GM18873 (cell line): Measurements from ENCODE around the gene IFNL1.
"Not testable (repeated sequence)": the region's sequence is repeated elsewhere in the genome, so short reads cannot be mapped to it uniquely, and the experiment has no call there.

Source experiments
- ATAC-seq: cut with Tn5 transposase; IDR thresholded peaks from one replicate; pipeline ENCODE4 v1.9.1; 2021; ENCODE audit warnings: mild to moderate bottlenecking, moderate library complexity, moderate number of reproducible peaks; ENCODE audit not compliant: unreplicated experiment, low FRiP score

Gene IFNL1

DNA sequence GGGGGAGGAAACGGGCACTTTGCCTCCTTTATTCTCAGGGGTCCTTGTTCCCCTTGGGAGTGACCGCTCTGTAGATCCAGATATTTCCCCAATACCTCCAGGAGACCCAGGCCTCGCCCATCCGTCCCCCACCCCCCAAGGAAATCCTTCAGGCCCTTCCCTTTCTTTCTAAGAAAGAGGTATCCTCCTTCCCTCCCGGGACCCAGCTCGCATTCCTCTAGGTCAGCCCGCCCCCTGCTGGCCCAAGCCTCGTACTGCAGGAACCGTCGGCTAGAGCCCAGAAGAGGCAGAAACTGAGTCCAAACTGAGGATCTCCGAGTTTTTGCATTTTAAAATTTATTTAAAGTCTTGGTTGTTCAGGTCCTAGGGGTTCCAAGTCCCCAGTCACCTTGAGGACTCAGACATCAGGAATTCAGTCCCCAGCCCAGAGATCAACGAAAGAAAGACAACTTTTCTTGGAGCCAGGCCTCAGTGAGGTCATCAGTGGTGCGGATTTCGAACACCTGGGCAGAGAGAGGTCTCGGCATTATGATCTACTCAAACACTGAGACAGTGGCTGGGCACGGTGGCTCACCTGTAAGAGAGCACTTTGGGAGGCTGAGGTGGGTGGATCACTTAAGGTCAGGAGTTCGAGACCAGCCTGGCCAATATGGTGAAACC is 32.0 kb downstream of the IFNL1 start:
- no peak for ATAC-seq

DNA sequence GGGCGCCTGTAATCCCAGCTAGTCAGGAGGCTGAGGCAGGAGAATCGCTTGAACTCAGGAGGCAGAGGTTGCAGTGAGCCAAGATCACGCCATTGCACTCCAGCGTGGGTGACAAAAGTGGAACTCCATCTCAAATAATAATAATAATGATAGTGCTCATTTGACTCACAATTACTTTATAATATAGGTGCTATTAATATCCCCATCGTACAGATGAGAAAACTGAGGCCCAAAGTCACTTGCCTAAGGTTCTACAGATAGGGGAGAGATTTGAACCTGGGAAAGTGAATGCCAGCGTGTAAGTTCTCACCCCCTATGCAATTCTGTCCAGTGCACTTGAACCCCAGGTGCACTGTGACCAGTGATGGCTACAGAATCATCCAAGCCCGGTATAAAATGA is 33.7 kb downstream of the IFNL1 start:
- ATAC-seq, result no peak

DNA sequence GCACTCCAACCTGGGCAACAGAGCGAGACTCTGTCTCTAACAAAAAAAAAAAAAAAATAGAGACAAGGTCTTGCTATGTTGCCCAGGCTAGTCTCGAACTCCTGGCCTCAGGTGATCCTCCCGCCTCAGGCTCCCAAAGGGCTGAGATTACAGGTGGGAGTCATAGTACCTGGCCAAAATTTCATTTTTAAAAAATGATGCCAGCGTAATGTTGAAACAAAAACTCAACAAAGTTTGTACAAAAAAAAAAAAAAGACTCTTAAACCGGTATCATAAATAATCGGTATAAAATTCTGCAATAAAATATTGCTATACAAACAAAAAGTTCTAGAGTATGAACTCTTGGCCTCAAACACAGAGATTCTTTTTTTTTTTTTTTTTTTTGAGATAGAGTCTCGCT is 36.1 kb downstream of the IFNL1 start:
- ATAC-seq, result no peak

DNA sequence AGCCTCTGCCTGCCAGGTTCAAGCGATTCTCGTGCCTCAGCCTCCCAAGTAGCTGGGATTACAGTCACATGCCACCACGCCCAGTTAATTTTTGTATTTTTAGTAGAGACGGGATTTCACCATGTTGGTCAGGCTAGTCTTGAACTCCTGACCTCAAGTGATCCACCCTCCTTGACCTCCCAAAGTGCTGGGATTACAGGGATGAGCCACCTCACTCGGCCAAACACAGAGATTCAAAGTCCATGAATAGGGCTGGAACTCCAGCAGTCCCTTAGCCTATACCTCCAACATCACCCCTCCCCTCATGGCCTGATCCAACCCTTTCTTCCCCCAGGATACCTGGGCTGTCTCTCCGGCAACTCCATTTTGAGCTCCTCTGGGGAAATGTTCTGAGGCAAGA is 36.5 kb downstream of the IFNL1 start:
- ATAC-seq, result not testable (repeated sequence)

DNA sequence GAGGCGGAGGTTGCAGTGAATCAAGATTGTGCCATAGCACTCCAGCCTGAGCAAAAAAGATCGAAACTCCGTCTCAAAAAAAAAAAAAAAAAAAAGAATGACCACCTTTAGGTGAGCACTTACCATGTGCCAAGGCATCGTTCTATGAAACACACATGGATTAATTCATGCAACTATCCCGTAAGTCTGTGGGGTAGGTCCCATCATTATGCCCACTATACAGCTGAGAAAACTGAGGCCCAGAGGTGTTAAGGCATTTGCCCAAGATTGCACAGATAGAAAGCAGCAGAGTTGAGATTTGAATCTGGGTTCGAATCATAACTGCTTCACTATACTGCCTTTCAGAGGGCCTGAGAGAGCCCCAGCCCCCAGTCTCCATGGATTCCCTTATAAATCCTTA is 37.3 kb downstream of the IFNL1 start:
- ATAC-seq, result no peak

DNA sequence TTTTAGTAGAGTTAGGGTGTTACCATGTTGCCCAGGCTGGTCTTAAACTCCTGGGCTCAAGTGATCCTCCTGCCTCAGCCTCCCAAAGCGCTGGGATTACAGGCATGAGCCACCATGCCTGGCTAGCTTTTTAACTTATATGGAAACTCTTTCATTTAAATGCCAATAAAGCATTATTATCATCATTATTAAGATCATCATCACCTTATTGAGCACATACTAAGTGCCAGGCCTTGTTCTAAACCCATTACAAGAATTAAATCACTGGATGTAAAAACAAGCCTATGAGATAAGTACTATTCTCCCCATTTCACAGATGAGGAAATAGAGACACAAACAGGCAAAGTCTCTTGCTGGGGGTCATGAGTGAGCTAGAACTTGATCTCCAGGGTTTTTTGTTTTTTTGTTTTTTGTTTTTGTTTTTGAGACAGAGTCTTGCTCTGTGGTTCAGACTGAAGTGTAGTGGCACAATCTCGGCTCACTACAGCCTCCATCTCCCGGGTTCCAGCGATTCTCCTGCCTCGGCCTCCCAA is 38.3 kb downstream of the IFNL1 start:
- ATAC-seq, result no peak

DNA sequence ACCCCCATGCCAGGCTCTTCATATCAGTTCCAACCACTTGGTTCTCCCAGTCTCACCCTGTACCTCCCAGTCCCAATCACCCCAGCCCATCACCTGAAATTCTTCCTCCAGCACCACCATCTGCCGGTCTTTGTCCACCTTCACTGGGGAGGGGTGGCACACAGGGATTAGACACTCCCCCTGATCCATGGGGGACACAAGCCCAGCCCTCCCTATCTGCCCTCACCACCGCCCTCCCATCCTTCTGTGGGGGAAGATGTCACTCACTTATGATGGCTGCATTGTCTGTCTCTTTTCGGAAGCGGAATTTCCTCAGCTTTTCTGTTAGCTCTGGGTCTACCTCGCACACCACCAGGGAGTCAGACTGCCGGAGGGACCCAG is 39.0 kb downstream of the IFNL1 start:
- no peak for ATAC-seq

DNA sequence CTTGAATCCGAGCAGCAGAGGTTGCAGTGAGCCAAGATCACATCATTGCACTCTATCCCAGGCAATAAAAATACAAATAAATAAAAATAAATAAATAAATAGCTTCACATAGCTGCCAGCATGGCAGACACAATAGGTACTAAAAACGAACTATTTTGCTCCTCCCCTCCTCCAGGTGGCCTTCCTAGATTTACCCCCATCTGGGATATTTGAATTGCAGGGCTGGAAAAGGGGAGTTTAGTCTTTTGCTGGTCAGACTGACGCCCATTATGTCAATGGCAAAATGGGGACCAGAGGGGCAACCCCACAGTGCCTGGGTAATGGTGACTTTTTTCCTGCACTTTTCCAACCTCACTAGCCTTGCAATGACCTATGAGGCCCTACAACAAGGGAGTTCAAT is 40.3 kb downstream of the IFNL1 start:
- ATAC-seq, result no peak

DNA sequence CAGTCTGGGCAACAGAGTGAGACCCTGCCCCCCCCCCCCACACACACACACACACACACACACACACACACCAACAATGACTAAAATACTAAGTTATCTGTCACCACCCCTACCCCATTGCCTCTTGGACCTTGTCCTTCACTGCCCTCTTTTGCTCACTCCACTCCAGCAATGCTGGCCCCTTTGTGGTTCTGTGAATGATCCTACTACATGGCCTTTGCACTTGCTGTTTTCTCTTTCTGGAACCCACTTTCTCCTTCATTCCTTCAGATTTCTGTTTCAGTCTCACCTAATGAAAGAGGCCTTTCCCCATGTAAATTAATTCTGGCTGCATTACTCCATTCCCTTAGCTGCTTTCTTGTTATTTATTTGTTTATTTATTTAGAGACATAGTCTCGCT is 43.5 kb downstream of the IFNL1 start:
- ATAC-seq, result no peak

DNA sequence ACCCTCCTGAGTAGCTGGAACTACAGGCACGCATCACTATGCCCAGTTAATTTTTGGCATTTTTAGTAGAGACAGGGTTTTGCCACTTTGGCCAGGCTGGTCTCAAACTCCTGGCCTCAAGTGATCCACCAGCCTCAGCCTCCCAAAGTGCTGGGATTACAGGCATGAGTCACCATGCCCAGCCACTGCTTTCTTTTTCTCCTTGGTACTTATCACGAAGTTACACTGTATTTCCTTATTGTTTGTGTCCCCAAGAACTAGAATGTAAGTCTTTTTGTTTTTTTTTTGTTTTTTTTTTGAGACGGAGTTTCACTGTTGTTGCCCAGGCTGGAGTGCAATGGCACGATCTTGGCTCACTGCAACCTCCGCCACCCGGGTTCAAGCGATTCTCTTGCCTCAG is 43.9 kb downstream of the IFNL1 start:
- ATAC-seq, result not testable (repeated sequence)

DNA sequence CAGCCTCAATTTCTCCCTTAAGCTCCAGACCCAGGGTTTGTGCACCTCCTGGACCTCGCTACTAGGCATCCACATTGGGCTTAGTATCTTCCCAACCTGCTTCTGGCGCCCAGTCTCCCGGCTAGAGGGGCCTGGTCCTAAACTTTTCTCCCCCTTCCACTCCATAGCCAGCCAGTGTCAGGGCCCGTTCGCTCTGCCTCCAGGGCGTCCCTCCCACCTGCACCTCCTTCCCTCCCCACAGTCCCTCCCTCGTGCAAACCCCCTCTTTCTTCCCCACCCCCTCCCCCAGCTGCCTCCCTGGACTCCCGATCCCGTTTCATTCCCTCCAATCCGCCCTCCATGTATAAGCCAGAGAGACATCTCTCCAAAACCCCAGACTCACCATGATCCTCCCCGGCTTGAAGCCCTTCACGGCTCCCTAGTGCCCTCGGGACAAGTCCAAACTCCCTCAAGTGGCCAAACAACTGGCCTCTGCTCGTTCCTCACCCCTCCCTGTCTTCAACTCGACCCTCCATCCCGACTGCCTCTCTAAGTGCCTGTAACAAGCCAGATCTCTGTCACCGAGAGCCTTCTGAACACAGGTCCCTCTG is 45.0 kb downstream of the IFNL1 start:
- ATAC-seq, result no peak

DNA sequence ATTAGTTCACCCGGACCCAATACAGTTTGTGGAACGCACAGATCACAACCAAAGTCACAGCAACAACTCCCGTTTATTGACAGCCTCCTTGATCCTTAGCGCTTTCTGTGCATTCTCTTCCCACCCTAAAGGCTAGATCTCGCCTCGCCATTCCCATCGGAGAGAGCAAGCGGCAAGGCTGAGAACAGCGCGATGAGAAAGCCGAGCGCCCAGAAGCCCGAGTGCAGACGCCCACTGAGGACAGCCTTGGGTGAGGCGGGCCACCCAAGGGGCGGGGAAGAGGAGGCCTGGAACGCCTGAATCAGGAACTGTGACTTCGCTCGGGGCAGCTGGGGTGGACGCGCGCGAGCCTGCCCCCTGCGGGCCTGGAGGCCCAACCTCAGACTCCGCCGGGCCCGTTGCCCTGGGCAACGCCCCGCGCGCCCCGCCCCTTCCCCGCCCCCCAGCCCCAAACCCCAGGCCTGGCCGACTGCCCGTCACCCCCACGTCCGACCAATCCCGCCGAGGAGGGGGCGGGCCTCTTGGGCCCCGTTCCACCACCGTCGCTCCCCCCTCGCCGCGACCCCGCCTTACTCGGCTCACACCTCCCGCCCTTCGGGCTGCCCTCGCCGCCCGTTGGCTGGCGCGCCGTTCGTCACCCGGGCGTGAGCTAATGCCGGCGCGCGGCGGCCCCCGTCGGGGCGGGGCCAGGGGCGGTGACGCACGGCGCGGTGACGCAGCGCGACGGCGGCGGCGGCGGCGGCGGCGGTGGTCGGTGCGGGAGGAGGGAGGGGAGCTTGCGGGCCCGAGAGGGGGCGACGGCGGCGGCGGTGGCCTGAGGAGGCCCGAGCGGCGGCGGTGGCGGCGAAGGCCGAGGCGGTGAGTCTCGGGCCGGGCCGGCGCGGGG is 45.8 kb downstream of the IFNL1 start, which contains the start of gene SAMD4B:
Gene SAMD4B, plus strand, starts transcription at position 703 of the 886 bp plus-strand sequence. CDS start 14,473 bp downstream, outside the sequence.
- peak; percentile 86 for ATAC-seq

DNA sequence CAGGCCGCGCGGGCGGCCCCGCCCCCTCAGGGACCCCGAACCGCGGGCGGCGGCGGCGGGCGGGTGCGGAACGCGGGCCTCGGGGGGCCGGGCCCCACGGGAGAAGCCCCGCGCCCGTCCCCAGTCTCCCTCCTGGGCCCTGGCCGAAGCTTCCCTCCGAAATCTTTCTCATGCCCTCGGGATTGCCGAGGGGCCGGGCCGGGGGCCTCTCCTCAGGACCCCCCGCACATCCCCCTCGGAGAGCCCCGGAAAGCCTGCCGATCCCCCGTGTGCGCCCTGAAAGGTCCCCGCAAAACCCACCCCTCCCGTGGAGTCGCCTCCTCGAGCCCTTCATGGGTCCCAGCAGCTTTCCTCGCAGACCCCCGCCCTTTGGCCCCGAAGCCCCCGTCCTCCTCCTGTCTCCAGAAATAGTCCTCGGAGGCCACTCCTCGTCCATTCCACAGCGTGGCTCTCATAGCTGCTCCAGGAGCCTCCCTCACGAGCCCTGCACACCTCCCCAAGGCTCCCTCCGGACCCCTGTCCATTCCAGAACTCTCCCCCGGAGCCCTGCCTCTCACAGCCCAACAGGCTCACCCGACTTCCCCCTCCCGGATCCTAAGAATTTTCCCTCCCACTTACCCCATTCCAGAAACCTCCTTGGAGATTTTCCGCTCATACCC is 46.6 kb downstream of the IFNL1 start:
- ATAC-seq, result no peak

DNA sequence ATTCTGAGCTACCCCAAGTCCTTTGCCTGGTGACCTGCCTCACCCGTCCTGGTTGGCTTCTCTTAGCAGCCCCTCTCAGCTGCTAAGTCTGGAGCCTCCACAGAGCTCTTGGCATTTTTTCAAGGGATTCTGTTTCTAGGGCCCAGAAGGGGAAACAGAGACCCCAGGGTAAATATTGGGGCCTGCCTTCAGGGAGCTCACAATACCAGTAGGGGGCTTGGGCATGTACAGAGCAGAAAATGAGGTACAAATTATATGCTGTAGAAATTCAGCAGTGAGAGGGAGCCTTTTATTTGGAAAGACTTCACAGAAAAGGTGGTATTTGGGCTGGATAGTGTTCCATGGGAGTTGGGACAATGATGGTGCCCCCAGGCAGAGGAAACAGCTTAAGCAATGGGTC is 49.7 kb downstream of the IFNL1 start:
- ATAC-seq, result no peak

DNA sequence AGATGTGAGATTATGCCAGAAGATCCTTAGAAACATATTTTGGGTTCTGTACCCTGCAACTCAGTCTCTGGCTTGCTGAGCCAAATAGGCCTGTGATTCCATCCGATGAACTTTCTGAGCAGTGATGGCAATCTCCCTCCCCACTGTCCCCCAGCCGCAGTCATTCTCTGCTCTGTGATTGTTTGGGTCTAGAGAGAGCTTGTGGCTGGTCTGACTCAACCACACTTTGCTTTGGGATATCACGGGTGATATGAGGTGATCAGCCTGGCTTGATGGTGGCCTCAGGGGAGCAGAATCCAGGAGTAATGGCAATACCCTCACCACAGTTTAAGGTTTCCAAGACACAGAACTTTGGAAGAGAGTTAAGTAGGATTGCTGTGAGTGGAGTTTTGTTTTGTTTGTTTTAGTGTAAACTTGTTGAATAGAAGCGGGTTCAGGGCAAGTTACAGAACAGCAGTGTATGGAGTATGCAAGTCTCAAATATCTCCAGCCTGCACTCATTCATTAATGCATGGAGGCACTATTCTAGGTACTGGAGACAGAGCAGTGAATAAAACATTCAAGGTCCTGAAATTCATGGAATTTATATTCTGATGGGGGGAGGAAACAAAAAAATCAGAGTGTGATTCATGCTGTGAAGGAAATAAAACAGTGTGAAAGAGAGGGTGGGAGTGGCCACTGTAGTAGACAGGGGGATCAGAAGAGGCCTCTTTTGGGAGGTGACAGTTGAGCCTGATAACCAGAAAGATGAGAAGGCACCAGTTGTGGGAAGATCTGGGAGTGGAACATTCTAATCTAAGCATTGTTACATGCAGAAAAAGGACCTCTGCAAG is 51.3 kb downstream of the IFNL1 start:
- ATAC-seq, result no peak
